ENCODE results near the gene INS.
"Not testable (repeated sequence)": the region's sequence is repeated elsewhere in the genome, so short reads cannot be mapped to it uniquely, and the experiment has no call there.

The INS gene

GRCh38 chr11:2199466-2200341 lies 38.7 kb upstream of the INS start:
- in situ Hi-C loops (cut with HindIII; ENCODE audit: low sequenced_read_pairs): no loop called here

GRCh38 chr11:2198621-2199365 lies 37.8 kb upstream of the INS start:
- in situ Hi-C loops (cut with HindIII; ENCODE audit: low sequenced_read_pairs): no loop called here

- in situ Hi-C loops (cut with HindIII; ENCODE audit: low sequenced_read_pairs): no loop called here
These were observed 36.9 kb upstream of the INS start for GRCh38 chr11:2197771-2198520.

GRCh38 chr11:2196970-2197770 lies 36.2 kb upstream of the INS start:
- in situ Hi-C loops (cut with HindIII; ENCODE audit: low sequenced_read_pairs): no loop called here

GRCh38 chr11:2195756-2196088 lies 34.7 kb upstream of the INS start:
- in situ Hi-C loops (cut with HindIII; ENCODE audit: low sequenced_read_pairs): no loop called here

GRCh38 chr11:2194877-2195755 lies 34.1 kb upstream of the INS start:
- in situ Hi-C loops (cut with HindIII; ENCODE audit: low sequenced_read_pairs): no loop called here

GRCh38 chr11:2193888-2194595 lies 33.0 kb upstream of the INS start:
- in situ Hi-C loops (cut with HindIII; ENCODE audit: low sequenced_read_pairs): not testable (repeated sequence)

- in situ Hi-C loops (cut with HindIII; ENCODE audit: low sequenced_read_pairs): no loop called here
These were observed 32.3 kb upstream of the INS start for GRCh38 chr11:2193099-2193887.

- in situ Hi-C loops (cut with HindIII; ENCODE audit: low sequenced_read_pairs): no loop called here
These were observed 31.4 kb upstream of the INS start for GRCh38 chr11:2192435-2192834.

GRCh38 chr11:2191883-2192282 lies 30.9 kb upstream of the INS start:
- in situ Hi-C loops (cut with HindIII; ENCODE audit: low sequenced_read_pairs): no loop called here

- in situ Hi-C loops (cut with HindIII; ENCODE audit: low sequenced_read_pairs): no loop called here
These were observed 29.9 kb upstream of the INS start for GRCh38 chr11:2190657-2191471.

- in situ Hi-C loops (cut with HindIII; ENCODE audit: low sequenced_read_pairs): loop anchor here (5.0 to 10.0 kb wide), 2 partner anchors 107 to 225 kb away; no protein-coding TSS in a partner anchor
These were observed 29.1 kb upstream of the INS start for GRCh38 chr11:2189938-2190656.

- in situ Hi-C loops (cut with HindIII; ENCODE audit: low sequenced_read_pairs): loop anchor here (5.0 to 10.0 kb wide), 2 partner anchors 109 to 226 kb away; no protein-coding TSS in a partner anchor
These were observed 27.7 kb upstream of the INS start for GRCh38 chr11:2188745-2189144.

GRCh38 chr11:2187280-2187707 lies 26.3 kb upstream of the INS start:
- in situ Hi-C loops (cut with HindIII; ENCODE audit: low sequenced_read_pairs): loop anchor here (5.0 to 10.0 kb wide), 2 partner anchors 110 to 228 kb away; no protein-coding TSS in a partner anchor

- in situ Hi-C loops (cut with HindIII; ENCODE audit: low sequenced_read_pairs): loop anchor here (5.0 to 10.0 kb wide), 2 partner anchors 111 to 228 kb away; no protein-coding TSS in a partner anchor
These were observed 25.8 kb upstream of the INS start for GRCh38 chr11:2186669-2187279.

All from DLD1 (cell line).